Left lobe of liver (tissue), 2 donors: ENCODE measurements around the gene RAI1. TPM values are rescaled to one million over a fixed set of nuclear protein-coding genes. Genes with fewer than 3 reads are reported as not detected.

ENCODE experiments used
- ATAC-seq: fragments of 200-7000 bp; cut with Tn5 transposase; one replicate; pipeline ENCODE4 v1.9.1; 2020; ENCODE audit warnings: mild to moderate bottlenecking, moderate library complexity
- DNase-seq: peaks from one replicate; pipeline ENCODE4 v3.0.0-alpha.2; 2020; ENCODE audit warnings: low spot score
- total RNA-seq: library from RNA; stranded (reverse); gene quantifications from one replicate; pipeline ENCODE4 v1.2.1, GENCODE V29; 2021
- donor health status: DM: no; HTN: no; CAD: no; lungs with moderate emphysema.
- donor health status: DM: no; HTN: yes; CAD: no.

RAI1 gene
- total RNA-seq, 1 donor from 2014 or later = 7.8 TPM

DNA sequence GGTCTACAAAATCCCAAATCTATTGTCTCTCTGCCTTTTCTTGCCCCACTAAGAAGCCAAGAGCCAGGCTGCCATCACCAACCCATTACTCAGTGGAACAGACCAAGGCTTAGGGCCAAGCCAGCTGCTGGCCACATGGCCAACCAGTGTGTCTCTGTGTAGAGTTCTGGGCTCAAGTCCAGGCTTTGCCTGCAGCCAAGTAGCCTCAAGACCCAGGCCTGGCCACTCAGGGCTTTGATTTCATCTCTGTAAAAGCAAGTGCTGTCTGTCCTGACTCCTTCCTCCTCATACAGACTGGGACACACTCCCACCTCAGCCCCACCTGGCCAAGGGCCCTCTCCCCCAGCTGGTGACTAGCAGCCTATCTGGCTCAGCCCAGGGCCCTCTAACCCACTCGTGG is 140.9 kb downstream of the RAI1 start:
- DNase-seq (peak; percentile 88), ATAC-seq (peak; percentile 25)

DNA sequence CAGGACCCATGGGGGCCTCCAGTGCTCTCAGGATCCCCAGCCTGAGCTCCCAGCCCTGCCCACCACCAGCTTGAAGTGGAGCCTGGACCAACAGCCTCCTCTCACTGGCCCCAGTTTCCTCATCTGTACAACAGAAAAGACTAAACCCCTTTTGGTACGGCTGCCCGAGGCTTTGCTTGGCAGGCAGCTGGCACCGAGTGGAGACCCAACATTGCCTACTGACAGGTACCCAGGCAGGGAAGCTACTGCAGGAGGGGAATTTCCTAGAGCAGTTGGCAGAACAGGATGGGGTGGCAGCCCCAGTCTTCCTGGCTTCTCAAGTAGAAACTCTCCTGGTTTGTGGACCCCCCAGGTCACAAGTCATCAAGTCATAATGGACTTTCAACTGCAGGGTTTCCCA is 141.4 kb downstream of the RAI1 start:
- ATAC-seq (no peak), DNase-seq (no peak)

DNA sequence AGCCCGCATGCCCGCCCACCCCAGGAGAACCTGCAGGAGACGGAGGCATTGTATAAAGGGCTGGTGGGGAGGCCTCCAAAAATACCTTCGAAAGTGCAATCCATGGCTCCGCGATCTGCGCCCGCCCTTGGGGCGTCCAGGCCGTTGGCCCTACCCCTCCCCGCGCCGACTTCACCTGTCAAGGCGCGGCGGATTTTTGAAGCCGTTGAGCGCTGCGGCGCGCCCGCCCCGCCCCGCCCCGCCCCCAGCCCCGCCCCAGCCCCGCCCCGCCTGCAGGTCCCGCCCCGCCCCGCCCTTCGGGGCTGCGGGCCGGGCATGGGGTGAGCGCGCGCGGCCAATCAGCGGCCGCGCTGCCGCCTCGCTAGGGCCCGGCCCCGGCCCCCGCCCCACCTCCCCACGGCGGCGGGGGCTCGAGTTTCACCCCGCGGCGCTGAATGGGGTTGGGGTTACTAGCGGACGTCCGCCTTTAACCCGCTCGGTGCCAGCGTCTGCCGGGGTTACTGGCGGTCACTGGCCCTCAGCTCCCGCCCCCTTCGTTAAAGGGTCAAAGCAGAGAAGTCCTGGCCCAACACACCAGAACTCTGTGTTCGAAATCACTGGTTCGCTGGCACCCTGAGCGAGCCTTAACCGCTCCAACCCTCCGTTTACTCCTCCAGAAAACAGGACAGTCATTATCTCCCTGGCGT is 142.3 kb downstream of the RAI1 start:
- DNase-seq (peak; percentile 96), ATAC-seq (peak; percentile 68)

DNA sequence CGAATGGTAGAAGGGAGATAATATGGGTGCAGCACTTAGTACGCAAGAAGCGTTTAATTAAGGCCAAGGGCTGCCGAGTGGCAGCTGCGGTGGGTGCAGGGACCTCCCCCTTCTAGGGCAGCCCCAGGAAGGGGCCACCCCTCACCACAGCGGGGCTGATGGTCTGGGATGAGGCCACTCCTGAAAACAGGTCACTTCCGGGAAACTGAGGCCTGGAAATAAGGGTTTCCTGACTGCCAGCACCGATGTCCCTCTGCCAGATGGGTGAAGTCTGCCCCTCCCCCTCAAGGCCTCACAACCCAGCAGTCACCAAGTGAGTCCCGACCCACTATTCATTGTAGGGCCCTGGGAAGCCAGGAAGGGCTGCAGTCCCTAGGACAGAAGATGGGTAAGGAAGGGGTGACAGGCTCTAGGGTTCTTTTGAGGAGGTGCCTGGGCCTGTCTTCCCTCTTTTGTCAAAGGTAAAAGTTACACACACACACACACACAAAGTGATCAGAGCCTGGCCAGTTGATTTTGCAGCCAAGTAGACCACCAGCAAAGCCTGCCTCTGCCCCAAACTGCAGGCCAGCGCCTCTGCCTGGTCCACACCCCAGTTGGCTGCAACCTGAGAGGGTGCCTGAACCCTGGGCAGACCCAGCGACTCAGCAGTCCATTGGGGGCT is 143.0 kb downstream of the RAI1 start:
- DNase-seq (no peak), ATAC-seq (no peak)

DNA sequence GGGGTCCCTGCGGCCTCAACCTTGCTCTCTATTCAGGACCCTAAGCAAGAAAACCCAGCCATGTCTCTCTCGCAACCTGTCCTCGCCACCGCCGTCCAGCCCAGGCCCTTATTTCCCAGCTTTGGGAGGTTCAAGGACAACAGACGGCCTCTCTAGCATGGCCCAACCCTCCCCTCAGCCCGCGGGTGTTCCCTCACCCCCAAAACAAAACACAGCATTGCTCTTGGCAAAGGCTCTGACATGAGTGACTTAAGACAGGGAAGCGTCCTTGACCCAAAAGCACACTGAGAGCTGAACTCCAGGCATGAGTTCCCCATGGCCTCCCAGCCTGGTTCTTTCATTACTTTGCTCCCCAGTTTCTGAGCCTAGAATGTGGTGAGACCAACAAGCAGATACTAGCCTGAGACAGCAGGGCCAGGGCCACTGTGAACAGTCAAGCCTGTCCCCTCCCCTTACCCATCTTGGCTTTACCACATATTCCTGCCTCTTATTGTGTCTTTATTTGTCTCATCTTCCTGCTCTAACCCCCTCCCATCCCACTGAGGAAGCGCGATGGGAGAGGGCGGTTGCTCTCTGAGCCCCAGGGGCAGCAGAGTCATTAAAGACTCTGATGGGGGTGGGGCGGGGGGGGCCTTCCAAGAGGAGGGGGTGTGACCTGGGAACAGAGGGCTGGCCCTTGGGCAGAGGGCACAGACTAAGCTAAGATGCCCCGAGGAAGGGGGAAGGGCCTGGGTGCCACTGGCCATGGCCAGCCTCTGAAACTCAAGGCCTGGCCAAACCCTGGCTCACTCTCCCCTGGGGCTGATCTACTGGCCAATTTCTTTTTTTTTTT is 143.7 kb downstream of the RAI1 start:
- ATAC-seq (peak; percentile 6), DNase-seq (no peak)

DNA sequence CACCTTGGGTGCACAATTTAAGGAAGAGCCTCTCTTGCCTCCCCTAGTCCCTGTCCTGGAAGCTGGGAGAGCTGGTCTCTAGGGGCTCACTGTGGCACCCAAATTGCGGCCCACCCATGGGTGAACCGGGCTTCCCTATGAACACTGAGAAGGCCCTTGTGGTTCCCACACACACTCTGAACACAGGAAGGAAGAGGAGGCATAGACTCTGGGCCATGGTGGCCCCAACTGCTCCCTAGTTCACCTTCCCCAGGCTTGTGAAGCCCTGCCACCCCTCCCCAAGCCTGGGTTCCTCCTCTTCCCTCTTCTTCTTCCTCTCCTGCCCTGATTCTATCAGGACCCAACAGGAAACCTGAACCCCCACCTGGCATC is 145.1 kb downstream of the RAI1 start:
- ATAC-seq (no peak), DNase-seq (no peak)

DNA sequence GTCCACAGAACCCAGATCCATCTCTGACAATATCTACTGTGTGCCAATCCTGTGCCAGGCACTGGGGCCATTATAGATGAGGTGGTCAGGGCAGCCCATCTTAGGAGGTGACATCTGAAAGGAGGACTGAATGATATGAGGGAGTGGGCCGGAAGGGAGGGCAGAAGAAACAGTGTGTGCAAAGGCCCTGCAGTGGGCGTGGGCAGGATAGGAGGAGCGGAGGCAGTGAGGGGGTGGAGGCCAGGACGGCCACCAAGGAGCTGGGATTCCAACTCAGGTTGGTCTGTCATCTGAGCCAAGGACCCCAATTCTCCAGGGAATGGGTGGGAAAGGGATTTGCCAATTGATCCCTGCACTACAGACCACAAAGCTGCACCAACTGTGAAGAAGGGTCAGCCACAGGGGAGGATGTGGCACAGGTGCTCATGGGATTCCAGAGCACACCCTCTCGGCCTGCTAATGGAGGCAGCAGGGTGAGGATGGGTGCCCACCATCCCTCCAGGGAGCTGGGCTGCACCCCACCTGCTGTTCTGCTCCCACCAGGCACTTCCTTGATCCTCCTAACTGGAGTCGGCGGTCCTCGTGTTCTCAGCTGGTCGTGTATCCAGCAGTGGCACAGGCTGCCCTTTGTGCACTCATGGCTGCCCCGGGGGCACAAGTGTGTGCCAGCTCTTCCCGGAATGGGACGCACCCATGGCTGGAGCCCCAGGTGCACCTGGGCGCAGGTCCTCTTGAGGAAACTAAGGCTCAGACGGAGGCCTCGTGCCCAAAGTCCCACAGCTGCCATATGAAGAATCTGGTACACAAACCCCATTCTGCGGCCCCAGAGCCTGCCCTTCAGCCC is 145.9 kb downstream of the RAI1 start:
- ATAC-seq = peak; percentile 6
- peak; percentile 79 for DNase-seq

DNA sequence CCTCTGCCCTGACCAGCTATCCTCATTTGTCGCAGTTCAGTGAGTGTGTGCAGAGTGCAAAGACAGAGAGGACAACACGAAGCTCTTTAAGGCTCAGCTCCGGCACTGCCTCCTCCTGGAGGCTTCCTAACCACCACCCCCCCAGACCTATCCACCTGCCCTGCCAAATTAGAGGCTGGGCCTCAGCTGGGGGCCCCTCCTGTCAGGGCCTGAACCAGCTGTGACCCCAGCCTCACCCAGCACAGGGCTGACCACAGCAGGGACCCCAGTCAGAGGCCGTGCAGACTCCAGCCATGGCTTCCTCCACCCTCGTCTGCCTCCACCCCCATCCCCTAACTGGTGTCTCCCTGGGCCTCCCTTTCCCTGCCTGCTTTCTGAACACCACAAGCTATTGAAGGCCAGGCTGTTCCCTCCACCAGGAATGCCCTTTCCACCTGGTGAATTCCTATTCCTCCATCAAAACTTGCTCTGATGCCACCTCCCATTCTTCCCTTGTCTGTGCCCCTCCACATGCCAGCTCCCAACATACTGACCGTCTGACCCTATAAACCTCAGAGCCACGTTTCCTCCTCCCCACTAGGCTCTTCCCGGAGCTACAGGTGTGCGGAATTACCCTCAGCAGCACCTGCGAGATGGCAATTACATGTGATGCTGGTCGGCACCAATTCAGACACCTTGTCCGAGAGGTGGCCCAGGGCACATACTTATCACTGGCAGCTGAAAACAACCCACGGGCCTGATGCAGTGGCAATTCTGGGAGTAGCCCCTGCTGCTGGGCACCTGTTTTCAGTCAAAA is 146.8 kb downstream of the RAI1 start:
- ATAC-seq = no peak
- DNase-seq = no peak

DNA sequence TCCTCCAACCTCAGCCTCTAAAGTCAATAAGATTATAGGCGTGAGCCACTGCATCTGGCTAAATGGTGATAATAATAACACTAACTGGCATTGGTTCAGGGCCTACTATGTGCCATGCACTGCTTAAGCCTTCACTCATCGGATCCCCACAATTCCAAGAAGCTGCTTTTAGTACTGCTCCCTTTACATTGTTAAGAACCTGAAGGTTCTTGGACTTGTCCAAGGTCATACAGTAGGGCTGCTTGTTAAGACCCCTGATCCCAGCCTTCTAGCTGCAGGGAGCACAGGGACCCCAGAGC is 149.0 kb downstream of the RAI1 start:
- DNase-seq = no peak
- ATAC-seq = no peak

DNA sequence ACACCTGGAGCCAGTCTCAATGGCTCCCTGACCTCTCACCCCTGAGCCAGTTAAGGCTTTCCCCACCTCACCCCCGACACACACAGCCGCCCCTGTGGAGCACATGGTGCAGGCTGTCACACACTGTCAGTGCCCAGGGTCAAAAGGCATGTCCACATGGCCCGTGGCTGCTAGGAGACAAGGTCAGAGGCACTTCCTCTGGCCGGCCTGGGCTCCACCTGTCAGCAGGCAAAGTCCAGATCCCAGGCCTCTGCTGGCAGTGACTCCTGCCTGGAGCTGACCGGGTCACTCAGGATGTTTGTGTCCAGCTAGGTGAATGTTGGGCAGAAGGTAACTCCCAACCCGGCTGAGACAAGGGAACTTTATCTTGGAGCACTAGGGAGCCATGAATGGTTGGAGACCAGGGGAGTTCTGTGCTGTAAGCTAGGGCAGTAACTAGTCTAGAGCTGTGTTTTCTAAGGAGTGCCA is 149.5 kb downstream of the RAI1 start:
- DNase-seq (peak; percentile 98), ATAC-seq (peak; percentile 78)

DNA sequence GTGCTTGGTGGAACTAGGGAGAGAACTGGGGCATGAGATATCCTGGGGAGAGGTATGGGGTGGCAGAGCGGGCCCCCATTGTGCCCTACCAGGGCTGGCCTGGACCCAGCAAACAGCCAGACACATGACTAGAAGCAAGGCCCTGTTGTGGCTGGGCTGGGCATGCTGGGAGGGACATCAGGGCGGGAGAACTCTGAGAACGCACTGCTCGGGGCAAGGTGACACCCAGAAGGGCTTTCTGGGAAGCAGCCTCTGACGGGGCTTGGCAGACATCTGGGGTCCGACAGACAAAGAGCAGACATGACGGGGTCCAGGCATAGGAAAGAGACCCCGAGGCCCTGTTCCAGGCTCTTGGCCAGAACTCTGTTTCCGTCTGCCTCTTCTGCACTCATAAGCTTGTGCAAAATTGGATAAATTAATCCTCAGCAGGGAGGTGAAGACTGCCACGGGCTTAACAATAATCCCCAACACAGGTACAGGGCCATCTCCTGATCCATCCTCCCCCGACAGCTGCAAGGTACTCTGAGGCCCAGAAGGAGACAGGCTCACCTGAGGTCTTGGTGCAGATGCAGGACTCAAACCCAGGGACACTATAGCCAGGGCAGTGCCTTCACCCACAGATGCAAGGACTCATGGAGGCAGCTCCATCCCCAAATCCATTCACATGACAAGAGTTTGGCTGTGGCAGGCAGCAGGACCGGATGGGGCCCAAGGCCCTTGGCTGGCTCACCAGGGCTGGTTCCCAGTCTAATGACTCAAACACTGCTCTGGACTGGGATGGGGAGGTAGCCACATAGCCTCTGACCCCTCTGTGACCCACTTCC is 150.2 kb downstream of the RAI1 start:
- DNase-seq = no peak
- ATAC-seq = peak; percentile 2

DNA sequence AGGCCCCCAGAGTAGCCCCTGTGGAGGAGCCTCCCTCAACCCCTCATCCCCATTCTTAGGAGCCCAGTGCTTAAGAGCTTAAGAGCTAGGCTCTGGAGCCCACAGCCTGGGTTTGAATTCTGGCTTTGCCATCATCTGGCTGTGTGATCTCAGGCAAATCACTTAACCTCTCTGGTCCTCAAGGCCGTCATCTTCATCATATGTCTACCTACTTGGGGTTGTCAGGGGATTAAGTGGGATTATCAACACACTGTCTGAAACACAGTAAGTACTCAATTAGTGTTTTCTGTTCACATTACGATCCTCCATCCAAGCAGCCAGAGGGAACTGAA is 150.7 kb downstream of the RAI1 start:
- DNase-seq (no peak), ATAC-seq (no peak)

DNA sequence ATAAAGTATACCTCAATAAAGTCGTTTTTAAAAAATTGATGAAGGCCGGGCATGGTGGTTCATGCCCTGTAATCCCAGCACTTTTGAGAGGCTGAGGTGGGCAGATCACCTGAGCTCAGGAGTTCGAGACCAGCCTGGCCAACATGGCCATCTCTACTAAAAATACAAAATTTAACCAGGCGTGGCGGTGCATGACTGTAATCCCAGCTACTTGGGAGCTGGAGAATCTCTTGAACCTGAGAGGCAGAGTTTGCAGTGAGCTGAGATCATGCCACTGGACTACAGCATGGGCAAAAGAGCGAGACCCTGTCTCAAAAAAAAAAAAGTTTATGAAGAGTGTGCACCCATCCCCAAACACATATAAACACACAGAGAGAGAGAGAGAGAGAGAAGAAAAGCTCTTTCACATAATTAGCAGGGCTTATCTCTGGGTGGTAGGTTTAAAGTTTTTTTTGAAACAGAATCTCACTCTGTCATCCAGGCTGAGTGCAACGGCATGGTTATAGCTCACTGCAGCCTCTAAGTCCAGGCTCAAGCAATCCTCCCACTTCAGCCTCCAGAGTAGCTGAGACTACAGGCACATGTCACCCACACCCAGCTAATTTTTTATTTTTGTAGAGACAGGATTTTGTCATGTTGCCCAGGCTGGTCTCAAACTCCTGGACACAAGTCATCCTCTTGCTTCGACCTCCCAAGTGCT is 152.6 kb downstream of the RAI1 start:
- DNase-seq (no peak), ATAC-seq (no peak)

DNA sequence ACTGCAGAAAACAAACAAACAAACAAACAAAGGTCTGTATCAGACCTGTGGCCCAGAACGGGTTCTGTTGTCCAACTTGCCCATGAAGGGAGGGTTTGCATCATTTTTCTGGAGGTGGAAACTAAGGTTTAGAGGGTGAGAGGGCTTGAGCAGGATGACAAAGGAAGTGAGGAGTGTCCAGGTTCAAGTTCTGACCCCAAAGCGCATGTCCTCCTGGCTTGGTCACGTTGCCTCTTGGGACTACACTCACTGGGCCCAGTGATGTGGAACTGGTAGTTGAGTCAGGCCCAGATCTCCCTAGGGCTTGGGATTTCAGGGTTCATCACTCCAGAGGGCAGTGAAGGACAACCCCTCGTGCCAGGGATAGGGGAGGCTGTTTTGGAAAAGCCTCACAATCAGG is 153.7 kb downstream of the RAI1 start:
- DNase-seq = no peak

DNA sequence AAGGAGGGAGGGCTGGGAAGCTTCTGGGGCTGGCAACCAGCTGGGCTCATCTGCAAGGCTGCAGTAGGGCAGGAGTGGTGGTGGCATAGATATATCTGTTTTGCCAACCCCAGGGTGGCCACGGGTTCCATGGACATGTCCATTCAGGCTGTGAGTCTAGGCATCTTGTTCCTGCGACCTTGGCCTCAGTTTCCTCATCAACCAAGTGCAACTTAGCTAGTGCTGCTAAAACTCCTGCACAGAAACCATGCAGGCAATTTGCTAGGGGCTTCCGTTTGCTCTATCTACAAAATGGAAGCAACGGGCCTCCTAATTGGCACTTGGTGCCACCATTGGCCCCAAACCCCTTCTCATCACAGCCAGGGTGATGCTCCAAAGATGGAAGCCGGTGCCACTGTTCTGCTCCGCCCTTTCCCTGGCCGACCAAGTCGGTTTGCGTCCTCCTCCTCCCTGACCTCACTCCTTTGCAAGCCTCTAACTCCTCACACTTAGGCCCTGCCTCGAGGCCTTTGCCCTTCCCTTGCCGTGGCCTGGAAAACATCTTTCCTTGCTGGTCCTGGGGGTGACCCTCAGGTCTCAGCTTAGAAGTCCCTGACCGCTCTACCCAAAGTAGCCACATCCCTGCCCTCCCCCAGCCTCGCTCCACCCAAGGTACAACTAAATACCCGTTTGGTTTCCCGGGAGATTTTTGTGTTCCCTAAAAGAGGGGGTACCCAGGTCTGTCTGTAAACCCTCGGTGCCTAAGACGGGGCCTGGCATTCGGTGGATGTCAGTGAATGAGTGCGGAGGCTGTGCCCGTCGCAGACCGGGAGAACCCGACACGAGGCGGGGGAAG is 154.4 kb downstream of the RAI1 start:
- DNase-seq (no peak), ATAC-seq (no peak)

More for the DNA sequence above, 153.7 kb downstream of the RAI1 start:
- no peak for ATAC-seq

DNA sequence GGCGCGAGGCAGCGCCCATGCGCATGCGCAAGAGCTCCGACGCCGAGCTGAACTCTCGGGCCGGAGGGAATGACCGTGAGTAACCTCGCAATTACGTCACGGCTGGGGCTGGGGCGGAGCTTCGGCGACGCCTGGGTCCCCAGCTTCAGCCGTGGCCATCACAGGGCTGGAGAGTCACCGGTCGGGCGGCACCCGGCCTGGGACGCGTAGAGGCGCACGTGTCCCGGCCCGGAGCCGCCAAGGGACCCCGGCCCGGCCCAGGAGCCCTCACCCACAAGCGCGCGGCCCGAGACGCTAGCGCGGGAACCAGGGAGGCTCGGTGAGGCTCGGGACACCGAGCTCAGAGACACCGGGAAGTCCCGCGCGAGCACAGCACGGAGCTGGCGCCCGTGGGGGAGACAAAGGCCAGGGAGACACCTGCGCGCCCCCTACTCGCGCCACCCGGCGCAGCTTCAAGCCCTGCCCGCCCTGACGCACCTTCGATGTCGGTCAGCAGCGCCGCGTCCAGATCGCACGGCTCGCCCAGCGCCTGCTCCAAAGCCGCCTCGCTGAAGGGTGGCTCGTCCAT is 155.1 kb downstream of the RAI1 start:
- peak; percentile 99 for DNase-seq
- peak; percentile 72 for ATAC-seq

DNA sequence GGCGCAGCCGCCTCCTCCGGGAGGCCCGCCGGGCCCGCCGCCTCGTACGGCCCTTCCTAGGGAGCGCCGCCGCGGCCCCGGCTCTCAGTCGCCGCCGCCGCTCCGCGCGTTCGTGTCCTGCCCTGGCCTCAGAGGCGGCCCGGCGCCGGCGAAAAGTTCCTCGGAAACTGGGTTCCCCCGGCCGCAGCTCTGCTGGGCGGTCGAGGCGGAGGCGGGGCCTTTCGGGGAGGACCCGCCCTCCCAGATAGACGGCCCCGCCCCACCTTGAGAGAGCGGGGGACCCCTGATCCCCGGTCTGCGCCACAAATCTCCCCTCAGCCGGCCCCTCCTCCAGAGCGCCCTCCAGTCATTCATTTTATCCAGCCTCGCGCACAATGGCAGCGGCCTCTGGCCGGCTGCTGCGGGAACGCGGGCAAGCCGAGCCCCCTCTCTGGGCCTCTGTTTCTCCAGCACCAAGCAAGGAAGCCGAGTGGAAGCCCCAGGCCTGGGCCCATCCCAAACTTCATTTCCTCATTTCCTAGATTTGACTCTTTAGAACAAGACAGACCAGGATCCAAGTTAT is 155.6 kb downstream of the RAI1 start, which contains the start of gene SREBF1:
Gene SREBF1 (minus strand): TSS at position 169 of the 562 bp plus-strand sequence. CDS start 169 bp downstream, outside the sequence.
- peak; percentile 76 for DNase-seq
- ATAC-seq = peak; percentile 46
